ENCODE data around the gene ZNF516. TPM values are rescaled to one million over a fixed set of nuclear protein-coding genes. Genes with fewer than 3 reads are reported as not detected.
A peak's percentile ranks its signal among the peaks of the same experiment; 100 is the strongest.

The ZNF516 gene
- total RNA-seq, 1 donor from 2014 or later, result 26.1 TPM

DNA sequence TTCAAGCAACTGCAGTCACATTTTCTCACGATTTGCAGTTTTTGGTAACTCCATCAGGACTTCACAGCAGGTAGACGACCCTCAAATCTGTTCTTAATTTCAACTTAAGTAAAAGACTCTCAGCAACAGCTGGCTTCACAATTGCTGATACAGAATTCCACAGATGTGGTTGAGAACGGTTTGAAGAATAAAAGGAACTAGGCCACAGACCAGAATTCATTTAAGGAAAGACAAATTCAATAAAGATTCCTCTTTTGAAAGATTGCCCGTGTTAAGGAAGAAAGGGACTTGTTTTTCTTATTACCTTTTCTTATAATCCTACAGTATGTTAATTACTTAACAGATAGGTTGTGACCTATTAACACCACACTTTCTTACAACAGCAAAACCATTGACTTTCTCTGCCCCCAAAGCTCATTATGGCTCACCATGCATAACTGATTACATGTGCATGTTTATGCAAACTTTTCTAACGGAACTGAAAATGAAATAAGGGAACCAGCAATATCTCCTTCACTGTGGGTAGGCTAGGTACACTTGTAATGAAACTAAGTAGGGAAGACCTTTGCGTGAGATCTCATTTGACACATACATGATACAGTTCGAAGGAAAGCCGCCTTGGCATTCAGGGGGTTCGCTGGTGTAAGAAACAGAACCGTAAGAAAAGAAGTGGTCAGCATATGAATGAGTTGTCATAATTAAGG, 4.7 kb upstream of the ZNF516 start:
- no peaks in the 10 kb centered on the region for H3K27me3 Mint-ChIP-seq (ENCODE audit: low read depth)
- TF ChIP-seq, protein P1, sequence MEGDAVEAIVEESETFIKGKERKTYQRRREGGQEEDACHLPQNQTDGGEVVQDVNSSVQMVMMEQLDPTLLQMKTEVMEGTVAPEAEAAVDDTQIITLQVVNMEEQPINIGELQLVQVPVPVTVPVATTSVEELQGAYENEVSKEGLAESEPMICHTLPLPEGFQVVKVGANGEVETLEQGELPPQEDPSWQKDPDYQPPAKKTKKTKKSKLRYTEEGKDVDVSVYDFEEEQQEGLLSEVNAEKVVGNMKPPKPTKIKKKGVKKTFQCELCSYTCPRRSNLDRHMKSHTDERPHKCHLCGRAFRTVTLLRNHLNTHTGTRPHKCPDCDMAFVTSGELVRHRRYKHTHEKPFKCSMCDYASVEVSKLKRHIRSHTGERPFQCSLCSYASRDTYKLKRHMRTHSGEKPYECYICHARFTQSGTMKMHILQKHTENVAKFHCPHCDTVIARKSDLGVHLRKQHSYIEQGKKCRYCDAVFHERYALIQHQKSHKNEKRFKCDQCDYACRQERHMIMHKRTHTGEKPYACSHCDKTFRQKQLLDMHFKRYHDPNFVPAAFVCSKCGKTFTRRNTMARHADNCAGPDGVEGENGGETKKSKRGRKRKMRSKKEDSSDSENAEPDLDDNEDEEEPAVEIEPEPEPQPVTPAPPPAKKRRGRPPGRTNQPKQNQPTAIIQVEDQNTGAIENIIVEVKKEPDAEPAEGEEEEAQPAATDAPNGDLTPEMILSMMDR (IDR thresholded peaks at IDR 0.05), result no peak
- H3K4me1 Mint-ChIP-seq (ENCODE audit: low read depth), result peaks cover 3% of the 10 kb centered on the region
- no peaks in the 10 kb centered on the region for H3K36me3 Mint-ChIP-seq (ENCODE audit: low read depth)
- no peaks in the 10 kb centered on the region for H3K9me3 Mint-ChIP-seq (ENCODE audit: low read depth)
- DNase-seq (ENCODE audit: low spot score), result no peak
- H3K4me3 Mint-ChIP-seq (ENCODE audit: unreplicated experiment), result no peak overlapping the region
- no peak overlapping the region for H3K27ac Mint-ChIP-seq (ENCODE audit: unreplicated experiment)

DNA sequence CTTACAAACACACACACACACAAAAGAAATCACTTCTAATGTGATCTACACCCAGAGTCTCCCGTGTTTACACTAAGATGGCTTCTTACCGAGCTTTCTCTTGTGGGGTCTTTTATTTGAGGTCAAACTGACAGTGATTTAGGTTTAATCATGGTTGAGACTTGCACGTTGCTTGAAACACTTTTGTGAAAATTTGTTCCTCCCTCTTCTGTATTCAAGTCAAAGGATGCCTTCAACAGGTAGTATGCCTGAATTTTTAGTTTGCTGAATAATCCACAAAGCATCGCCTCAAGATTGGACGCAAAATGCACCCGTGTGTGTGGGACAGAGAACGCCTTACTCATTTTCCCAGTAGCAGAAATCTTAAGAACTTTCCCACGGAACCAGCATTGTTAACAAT, 4.0 kb upstream of the ZNF516 start:
- no peak for DNase-seq (ENCODE audit: low spot score)
- H3K27me3 Mint-ChIP-seq (ENCODE audit: low read depth), result no peaks in the 10 kb centered on the region
- H3K4me3 Mint-ChIP-seq (ENCODE audit: unreplicated experiment), result no peak overlapping the region
- TF ChIP-seq, protein P1 (IDR thresholded peaks at IDR 0.05), result no peak
- H3K4me1 Mint-ChIP-seq (ENCODE audit: low read depth), result peaks cover 4% of the 10 kb centered on the region
- no peaks in the 10 kb centered on the region for H3K36me3 Mint-ChIP-seq (ENCODE audit: low read depth)
- H3K9me3 Mint-ChIP-seq (ENCODE audit: low read depth), result no peaks in the 10 kb centered on the region
- no peak overlapping the region for H3K27ac Mint-ChIP-seq (ENCODE audit: unreplicated experiment)

DNA sequence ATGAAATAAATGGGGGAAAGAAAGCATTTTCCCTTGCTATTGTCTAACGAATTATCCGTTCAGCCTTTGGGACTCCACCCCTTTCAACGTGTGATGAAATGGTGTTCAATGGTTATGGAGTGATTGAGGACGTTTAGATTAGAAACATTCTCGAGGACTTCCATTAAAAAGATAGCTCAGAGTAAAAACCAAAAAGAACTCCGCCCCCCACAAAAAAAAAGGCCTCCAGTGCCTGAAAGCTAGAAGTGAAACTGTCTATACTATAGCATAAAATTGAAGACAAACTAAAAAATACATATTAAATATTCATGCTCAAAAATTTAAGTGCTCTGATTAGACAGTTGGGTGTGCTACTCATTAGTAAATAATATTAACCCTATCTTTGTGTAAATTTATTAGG, 3.0 kb upstream of the ZNF516 start:
- no peaks in the 10 kb centered on the region for H3K27me3 Mint-ChIP-seq (ENCODE audit: low read depth)
- no peak for DNase-seq (ENCODE audit: low spot score)
- peaks cover 11% of the 10 kb centered on the region for H3K4me1 Mint-ChIP-seq (ENCODE audit: low read depth)
- H3K27ac Mint-ChIP-seq (ENCODE audit: unreplicated experiment), result no peak overlapping the region
- no peaks in the 10 kb centered on the region for H3K9me3 Mint-ChIP-seq (ENCODE audit: low read depth)
- no peak overlapping the region for H3K4me3 Mint-ChIP-seq (ENCODE audit: unreplicated experiment)
- H3K36me3 Mint-ChIP-seq (ENCODE audit: low read depth), result no peaks in the 10 kb centered on the region
- TF ChIP-seq, protein P1 (IDR thresholded peaks at IDR 0.05), result no peak

DNA sequence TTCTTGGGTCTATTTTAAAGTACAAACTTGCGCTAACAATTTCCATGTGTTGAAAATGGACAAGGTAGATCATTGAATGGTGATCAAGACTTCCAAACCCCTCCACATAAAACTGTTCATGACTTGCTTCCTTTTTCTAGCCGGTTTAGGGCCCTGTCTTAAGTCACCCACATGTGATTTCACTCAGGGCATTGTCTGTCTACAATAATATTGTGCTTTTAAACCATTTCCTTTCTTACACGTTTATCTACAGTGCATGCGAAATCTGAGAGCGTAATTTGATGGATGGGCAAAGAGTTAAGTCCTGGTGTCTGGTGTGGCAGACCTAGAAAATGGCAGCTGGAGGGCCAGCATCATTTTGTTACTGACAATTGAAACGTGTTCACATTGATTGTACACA, 2.0 kb upstream of the ZNF516 start:
- no peak for DNase-seq (ENCODE audit: low spot score)
- Mint-ChIP-seq H3K36me3 (ENCODE audit: low read depth) (no peaks in the 10 kb centered on the region), H3K4me3 (ENCODE audit: unreplicated experiment) (no peak overlapping the region), H3K27me3 (ENCODE audit: low read depth) (no peaks in the 10 kb centered on the region), H3K4me1 (ENCODE audit: low read depth) (peaks cover 13% of the 10 kb centered on the region), H3K9me3 (ENCODE audit: low read depth) (no peaks in the 10 kb centered on the region), H3K27ac (ENCODE audit: unreplicated experiment) (no peak overlapping the region)
- TF ChIP-seq, protein P1 (IDR thresholded peaks at IDR 0.05), result no peak

DNA sequence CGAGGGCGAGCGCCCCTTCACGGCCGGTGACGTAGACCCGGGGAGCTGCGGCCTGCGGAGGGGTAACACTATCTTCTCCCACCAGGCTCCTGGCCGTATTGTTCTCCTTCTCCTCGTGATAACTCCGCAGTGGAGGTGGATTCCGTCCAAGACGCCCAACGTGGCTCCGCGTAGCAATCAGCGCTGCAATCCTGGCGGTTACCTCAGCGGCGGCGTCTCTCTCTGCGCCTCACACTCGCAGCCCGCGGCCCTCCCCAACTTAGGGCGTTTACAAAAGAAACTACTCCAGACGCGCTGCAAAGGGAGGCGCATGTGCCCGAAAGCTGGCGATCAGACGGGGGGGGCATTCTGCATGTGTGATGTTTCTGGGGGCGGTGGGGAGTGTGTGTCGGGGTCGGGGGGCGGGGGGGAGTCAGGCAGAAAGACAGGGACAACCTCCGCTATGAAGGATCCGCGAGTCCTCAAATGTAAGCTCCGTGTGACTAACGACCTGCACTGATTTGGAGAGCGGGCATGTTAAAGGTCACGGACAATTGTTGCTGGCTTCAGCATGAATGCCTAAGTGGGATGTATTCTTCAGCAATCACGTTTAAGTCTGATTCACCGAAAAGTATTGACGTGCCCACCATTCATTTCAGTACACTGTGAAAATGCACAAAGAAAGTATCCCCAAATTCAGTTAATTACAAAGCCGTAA, 1.3 kb upstream of the ZNF516 start:
- H3K4me1 Mint-ChIP-seq (ENCODE audit: low read depth), result peaks cover 13% of the 10 kb centered on the region
- no peaks in the 10 kb centered on the region for H3K27me3 Mint-ChIP-seq (ENCODE audit: low read depth)
- no peak for DNase-seq (ENCODE audit: low spot score)
- peak overlapping the region; percentile 83 for H3K4me3 Mint-ChIP-seq (ENCODE audit: unreplicated experiment)
- H3K27ac Mint-ChIP-seq (ENCODE audit: unreplicated experiment), result peak overlapping the region; percentile 36
- no peaks in the 10 kb centered on the region for H3K9me3 Mint-ChIP-seq (ENCODE audit: low read depth)
- H3K36me3 Mint-ChIP-seq (ENCODE audit: low read depth), result no peaks in the 10 kb centered on the region
- TF ChIP-seq, protein P1 (IDR thresholded peaks at IDR 0.05), result no peak

All from chondrocyte (in vitro differentiated cells).